ENCODE results near the gene AFAP1.

GRCh38 chr4:7722766-7723387, 216.8 kb downstream of the AFAP1 start:
- TF ChIP-seq CTCF (IDR thresholded peaks at IDR 0.05) (no peak), ZFX (IDR thresholded peaks at IDR 0.05; ENCODE audit: borderline replicate concordance) (no peak)
